RCC 7860 (cell line): ENCODE data around the gene PSMB7.

Source experiments
- DNase-seq: peaks from one replicate; pipeline ENCODE4 v3.0.0-alpha.2; 2015; ENCODE audit warnings: low spot score
- FAIRE-seq: peaks from 2 replicates; lab custom pipeline; 2012; peaks lifted over from hg19 to GRCh38; lab: Jason Lieb, UNC

The PSMB7 gene

GRCh38 chr9:124358631-124359030, 56.6 kb downstream of the PSMB7 start:
- DNase-seq (no peak), FAIRE-seq (no peak)

- DNase-seq (no peak), FAIRE-seq (no peak)
Measured at GRCh38 chr9:124357721-124358361, 57.4 kb downstream of the PSMB7 start.

GRCh38 chr9:124356745-124357390, 58.4 kb downstream of the PSMB7 start:
- FAIRE-seq (no peak), DNase-seq (no peak)

- FAIRE-seq (no peak), DNase-seq (no peak)
Measured at GRCh38 chr9:124355941-124356744, 59.1 kb downstream of the PSMB7 start.

- FAIRE-seq (no peak), DNase-seq (no peak)
Measured at GRCh38 chr9:124355039-124355940, 60.0 kb downstream of the PSMB7 start.

GRCh38 chr9:124354346-124355038, 60.8 kb downstream of the PSMB7 start:
- FAIRE-seq (no peak), DNase-seq (no peak)

GRCh38 chr9:124353811-124354274, 61.4 kb downstream of the PSMB7 start:
- FAIRE-seq: no peak
- peak; percentile 36 for DNase-seq

GRCh38 chr9:124353166-124353768, 62.0 kb downstream of the PSMB7 start:
- FAIRE-seq (no peak), DNase-seq (no peak)

- FAIRE-seq: no peak
- DNase-seq: no peak
Measured at GRCh38 chr9:124352616-124353015, 62.6 kb downstream of the PSMB7 start.

GRCh38 chr9:124351672-124352468, 63.4 kb downstream of the PSMB7 start:
- FAIRE-seq (no peak), DNase-seq (no peak)

- DNase-seq (no peak), FAIRE-seq (no peak)
Measured at GRCh38 chr9:124350494-124351263, 64.6 kb downstream of the PSMB7 start.

- FAIRE-seq (no peak), DNase-seq (no peak)
Measured at GRCh38 chr9:124349675-124350493, 65.4 kb downstream of the PSMB7 start.

- FAIRE-seq: no peak
- no peak for DNase-seq
Measured at GRCh38 chr9:124349267-124349666, 66.0 kb downstream of the PSMB7 start.

- FAIRE-seq (no peak), DNase-seq (no peak)
Measured at GRCh38 chr9:124348831-124349230, 66.4 kb downstream of the PSMB7 start.

GRCh38 chr9:124348363-124348762, 66.9 kb downstream of the PSMB7 start:
- DNase-seq (no peak), FAIRE-seq (no peak)

GRCh38 chr9:124347968-124348358, 67.3 kb downstream of the PSMB7 start:
- FAIRE-seq: no peak

GRCh38 chr9:124347206-124347967, 67.9 kb downstream of the PSMB7 start:
- no peak for DNase-seq
- no peak for FAIRE-seq

More at GRCh38 chr9:124347968-124348358, 67.3 kb downstream of the PSMB7 start:
- no peak for DNase-seq
